ENCODE results near the gene ZSWIM6.

The ZSWIM6 gene

GRCh38 chr5:61331407-61332357 lies at the start of gene ZSWIM6:
Gene ZSWIM6 (plus strand): TSS chr5:61332258. CDS start chr5:61332273, 15 bp downstream.
- FAIRE-seq, result no peak

GRCh38 chr5:61283471-61283870 lies 48.6 kb upstream of the ZSWIM6 start:
- FAIRE-seq, result no peak

- FAIRE-seq, result no peak
Observed at GRCh38 chr5:61285531-61285930, 46.5 kb upstream of the ZSWIM6 start.

GRCh38 chr5:61286446-61287132 lies 45.5 kb upstream of the ZSWIM6 start:
- no peak for FAIRE-seq

- FAIRE-seq, result no peak
Observed at GRCh38 chr5:61287474-61287873, 44.6 kb upstream of the ZSWIM6 start.

- no peak for FAIRE-seq
Observed at GRCh38 chr5:61289241-61289640, 42.8 kb upstream of the ZSWIM6 start.

GRCh38 chr5:61289669-61290306 lies 42.3 kb upstream of the ZSWIM6 start:
- FAIRE-seq, result no peak

GRCh38 chr5:61290791-61291210 lies 41.3 kb upstream of the ZSWIM6 start:
- FAIRE-seq, result no peak

GRCh38 chr5:61292062-61292657 lies 39.9 kb upstream of the ZSWIM6 start:
- no peak for FAIRE-seq

- no peak for FAIRE-seq
Observed at GRCh38 chr5:61293071-61293470, 39.0 kb upstream of the ZSWIM6 start.

- FAIRE-seq, result no peak
Observed at GRCh38 chr5:61293873-61294272, 38.2 kb upstream of the ZSWIM6 start.

- no peak for FAIRE-seq
Observed at GRCh38 chr5:61295365-61295764, 36.7 kb upstream of the ZSWIM6 start.

- no peak for FAIRE-seq
Observed at GRCh38 chr5:61298066-61298465, 34.0 kb upstream of the ZSWIM6 start.

- FAIRE-seq, result no peak
Observed at GRCh38 chr5:61298580-61298979, 33.5 kb upstream of the ZSWIM6 start.

- no peak for FAIRE-seq
Observed at GRCh38 chr5:61299261-61299681, 32.8 kb upstream of the ZSWIM6 start.

GRCh38 chr5:61301341-61302199 lies 30.5 kb upstream of the ZSWIM6 start:
- no peak for FAIRE-seq

GRCh38 chr5:61302200-61302563 lies 29.9 kb upstream of the ZSWIM6 start:
- no peak for FAIRE-seq

- FAIRE-seq, result no peak
Observed at GRCh38 chr5:61303346-61303745, 28.7 kb upstream of the ZSWIM6 start.

GRCh38 chr5:61304590-61305381 lies 27.3 kb upstream of the ZSWIM6 start:
- FAIRE-seq, result no peak

- no peak for FAIRE-seq
Observed at GRCh38 chr5:61306531-61307131, 25.4 kb upstream of the ZSWIM6 start.

GRCh38 chr5:61307191-61307590 lies 24.9 kb upstream of the ZSWIM6 start:
- no peak for FAIRE-seq
